Upper lobe of right lung (tissue), 1 donor: Measurements from ENCODE around the gene ADRB2. TPM values are rescaled to one million over a fixed set of nuclear protein-coding genes. Genes with fewer than 3 reads are reported as not detected.

Source experiments
- ATAC-seq: fragments of 200-7000 bp; cut with Tn5 transposase; one replicate; pipeline ENCODE4 v1.9.1; 2020; ENCODE audit warnings: mild to moderate bottlenecking, moderate library complexity
- DNase-seq: peaks from one replicate; pipeline ENCODE4 v3.0.0-alpha.2; 2020
- H3K27ac ChIP-seq: fragments of 200-600 bp; one replicate; pipeline ENCODE4 v1.8.0; 2022
- H3K27me3 ChIP-seq: fragments of 200-600 bp; one replicate; pipeline ENCODE4 v1.8.0; 2022; ENCODE audit warnings: mild to moderate bottlenecking
- H3K36me3 ChIP-seq: fragments of 200-600 bp; one replicate; pipeline ENCODE4 v1.8.0; 2022
- H3K4me1 ChIP-seq: fragments of 200-600 bp; one replicate; pipeline ENCODE4 v1.8.0; 2022
- H3K4me3 ChIP-seq: fragments of 200-600 bp; one replicate; pipeline ENCODE4 v1.8.0; 2022; ENCODE audit warnings: mild to moderate bottlenecking
- H3K9me3 ChIP-seq: fragments of 200-600 bp; one replicate; pipeline ENCODE4 v1.8.0; 2022
- CTCF ChIP-seq: fragments of 200-600 bp; IDR thresholded peaks from one replicate; pipeline ENCODE4 v1.8.0; 2022; ENCODE audit warnings: antibody characterized with exemption
- intact Hi-C: fragments of 100-400 bp; cut with DNase I; formaldehyde crosslinking; loops from one replicate; pipeline ENCODE4 v1.11.0; 2022
- total RNA-seq: library from RNA; stranded (reverse); fragmentation: NEBNext Ultra II Directional; extraction: Animal tissue kit (Norgen Biotek cat#: 25700); gene quantifications from one replicate; pipeline ENCODE4 v1.2.1, GENCODE V29; 2021
- donor health status: DM: no; HTN: yes; CAD: no; lungs with severe emphysema.

The ADRB2 gene
- total RNA-seq, 1 donor from 2014 or later: 28.0 TPM

GRCh38 chr5:148833122-148833521 is 6.7 kb downstream of the ADRB2 start:
- Histone ChIP-seq H3K36me3 (no peaks in the 10 kb centered on the region), H3K4me3 (no peak overlapping the region), H3K9me3 (no peaks in the 10 kb centered on the region), H3K4me1 (peaks cover 44% of the 10 kb centered on the region), H3K27ac (no peak overlapping the region), H3K27me3 (no peaks in the 10 kb centered on the region)
- DNase-seq (no peak), ATAC-seq (peak; percentile 15)
- intact Hi-C loops: no loop called here
- TF ChIP-seq CTCF: no peak

- intact Hi-C loops: no loop called here
- Histone ChIP-seq H3K27ac (no peak overlapping the region), H3K4me1 (peaks cover 44% of the 10 kb centered on the region), H3K9me3 (no peaks in the 10 kb centered on the region), H3K27me3 (no peaks in the 10 kb centered on the region), H3K4me3 (no peak overlapping the region), H3K36me3 (peaks cover 5% of the 10 kb centered on the region)
- TF ChIP-seq CTCF: no peak
- no peak for ATAC-seq
- no peak for DNase-seq
These were observed 7.5 kb downstream of the ADRB2 start for GRCh38 chr5:148833925-148834324.

GRCh38 chr5:148834689-148835088 is 8.3 kb downstream of the ADRB2 start:
- DNase-seq: no peak
- Histone ChIP-seq H3K27me3 (no peaks in the 10 kb centered on the region), H3K27ac (peak overlapping the region; percentile 8), H3K4me1 (peaks cover 42% of the 10 kb centered on the region), H3K4me3 (no peak overlapping the region), H3K36me3 (peaks cover 5% of the 10 kb centered on the region), H3K9me3 (no peaks in the 10 kb centered on the region)
- no peak for ATAC-seq
- intact Hi-C loops: no loop called here
- TF ChIP-seq CTCF: no peak

GRCh38 chr5:148836272-148837250 is 10.2 kb downstream of the ADRB2 start:
- no peak for ATAC-seq
- Histone ChIP-seq H3K36me3 (peaks cover 5% of the 10 kb centered on the region), H3K27me3 (no peaks in the 10 kb centered on the region), H3K9me3 (no peaks in the 10 kb centered on the region), H3K27ac (no peak overlapping the region), H3K4me3 (no peak overlapping the region), H3K4me1 (peaks cover 24% of the 10 kb centered on the region)
- intact Hi-C loops: no loop called here
- TF ChIP-seq CTCF: no peak
- DNase-seq: no peak

- H3K36me3 ChIP-seq: peaks cover 5% of the 10 kb centered on the region
- no peaks in the 10 kb centered on the region for H3K27me3 ChIP-seq
- H3K4me1 ChIP-seq: peaks cover 20% of the 10 kb centered on the region
- DNase-seq (no peak), ATAC-seq (no peak)
- no peak overlapping the region for H3K27ac ChIP-seq
- TF ChIP-seq CTCF: no peak
- intact Hi-C loops: no loop called here
- no peak overlapping the region for H3K4me3 ChIP-seq
- no peaks in the 10 kb centered on the region for H3K9me3 ChIP-seq
These were observed 11.0 kb downstream of the ADRB2 start for GRCh38 chr5:148837383-148837782.
